Ovary (tissue), 10 donors: Measurements from ENCODE around the gene LILRA1. TPM values are rescaled to one million over a fixed set of nuclear protein-coding genes. Genes with fewer than 3 reads are reported as not detected.
"Not testable (repeated sequence)": the region's sequence is repeated elsewhere in the genome, so short reads cannot be mapped to it uniquely, and the experiment has no call there.

Experiments
- DNase-seq, 5 donors: peaks; one replicate each; pipeline ENCODE4 v3.0.0-alpha.2; 2019 to 2020
- H3K27ac ChIP-seq, 2 donors: fragments of 200-600 bp; one replicate each; pipeline versions ENCODE4 v1.5.1 to v1.8.0; 2019 to 2022
- H3K27me3 ChIP-seq: fragments of 200-600 bp; one replicate; pipeline ENCODE4 v1.8.0; 2022
- H3K36me3 ChIP-seq: fragments of 200-600 bp; sonication (generic); one replicate; pipeline ENCODE4 v1.5.1; 2019
- H3K4me1 ChIP-seq: one replicate; pipeline ENCODE4 v1.8.1; 2013; ENCODE audit warnings: mild to moderate bottlenecking, moderate library complexity; ENCODE audit not compliant: insufficient read depth
- H3K4me3 ChIP-seq: fragments of 200-600 bp; sonication (generic); one replicate; pipeline ENCODE4 v1.5.1; 2017
- H3K9me3 ChIP-seq, 2 donors: fragments of 200-600 bp in 1 of 2; sonication (generic) in 1 of 2; one replicate each; pipeline versions ENCODE4 v1.5.1 to v1.8.1; 2013 to 2019; ENCODE audit warnings: mild to moderate bottlenecking in 1 of 2, moderate library complexity in 1 of 2
- CTCF ChIP-seq, 3 donors: fragments of 450-650 bp in 2 of 3; fragments of 200-600 bp in 1 of 3; IDR thresholded peaks; one replicate each; pipeline versions ENCODE4 v1.5.1 to v1.8.0; 2016 to 2022; ENCODE audit warnings: antibody characterized with exemption in 3 of 3, mild to moderate bottlenecking in 1 of 3
- EP300 ChIP-seq: sonication (generic); formaldehyde crosslinking; IDR thresholded peaks from one replicate; pipeline ENCODE4 v1.6.1; 2017; ENCODE audit warnings: antibody characterized with exemption
- POLR2A ChIP-seq: fragments of 450-650 bp; IDR thresholded peaks from one replicate; pipeline ENCODE4 v1.6.1; 2017; ENCODE audit warnings: antibody characterized with exemption, mild to moderate bottlenecking, moderate library complexity
- WGBS, 3 donors: extraction: QIAGEN DNeasy Blood & Tissue Kit in 1 of 3; methylation state at CpG; one replicate each; pipeline versions ENCODE4 v1.1.5 to v1.1.7; 2013 to 2017; 5-methylcytosine and 5-hydroxymethylcytosine counted together
- intact Hi-C, 4 donors: fragments of 100-400 bp; cut with DNase I; formaldehyde crosslinking; loops; one replicate each; pipeline versions ENCODE4 v1.11.0 to v1.15.1; 2022 to 2023
- long read RNA-seq, 3 donors: library from polyadenylated mRNA in 2 of 3; unstranded in 2 of 3; transcript quantifications; one replicate each; pipeline ENCODE4 v2.0.0 and lab custom pipeline, GENCODE V29; 2021 to 2026
- polyA plus RNA-seq, 2 donors: library from polyadenylated mRNA; stranded (reverse); fragments of 200-250 nt in 1 of 2; fragments of 350-450 nt in 1 of 2; fragmentation: Illumina TruSeq in 1 of 2; extraction: RNeasy Lipid Tissue Mini Kit (QIAGEN cat#74804) in 1 of 2; gene quantifications; one replicate each; pipeline ENCODE4 v1.2.3, GENCODE V29; 2013 to 2014
- total RNA-seq, 7 donors: library from RNA; depleted of rRNA in 2 of 7; stranded (reverse); fragments of >200 nt in 2 of 7; fragmentation: NEBNext Ultra II Directional in 3 of 7; extraction: Animal tissue kit (Norgen Biotek cat#: 25700) in 3 of 7; gene quantifications; one replicate each; pipeline versions ENCODE4 v1.1.0 to v1.2.4, GENCODE V29; 2016 to 2023
- donor health status: DM: no; HTN: no; CAD: no; lungs with moderate emphysema.
- donor health status: DM: no; HTN: no; CAD: no.
- donor health status: Bipolar disorder and iron deficiency.
- donor health status: DM: yes; HTN: yes; CAD: no.
- donor health status: DM: no; HTN: no; CAD: no.
- donor health status: DM: yes; HTN: yes; CAD: no.

The LILRA1 gene
- total RNA-seq: 1 to 10 TPM in 1 of 7 donors, under 1 TPM in 6; 0.23 to 3.1 (median 0.36) TPM
- 1 to 10 TPM in 1 of 2 donors, under 1 TPM in 1; 0.15 to 1.7 TPM for polyA plus RNA-seq
- long read RNA-seq, donor 1, partial matches to known transcripts: 0 of 2 reads
- long read RNA-seq, donor 1, other reads (novel, unspliced or antisense): 2 of 2 reads
- long read RNA-seq, donor 2: 0 reads
- long read RNA-seq, donor 3, partial matches to known transcripts: 2 of 8 reads
- long read RNA-seq, donor 3, other reads (novel, unspliced or antisense): 6 of 8 reads

- H3K36me3 ChIP-seq, DNase-seq, H3K4me3 ChIP-seq, intact Hi-C loops, H3K27ac ChIP-seq, H3K27me3 ChIP-seq, H3K4me1 ChIP-seq, H3K9me3 ChIP-seq: not testable (repeated sequence)
- WGBS, 3 donors: 63 to 69% (median 67%) methylated on average over 6 of the region's 6 CpGs
Measured at GRCh38 chr19:54593445-54593844, at the start of gene LILRA1. LILRA1 (plus strand) TSS chr19:54593632; CDS start chr19:54594245, 613 bp downstream.

- 84 to 89% (median 84%) methylated on average over 15 to 16 of the region's 16 CpGs for WGBS, 3 donors
- intact Hi-C loops: no loop called here
- Histone ChIP-seq H3K36me3 (no peaks in the 10 kb centered on the region), H3K4me3 (no peak overlapping the region), H3K27ac (no peak overlapping the region), H3K9me3 (no peaks in the 10 kb centered on the region), H3K4me1 (no peaks in the 10 kb centered on the region), H3K27me3 (no peaks in the 10 kb centered on the region)
- no peak for TF ChIP-seq POLR2A
- TF ChIP-seq CTCF (IDR thresholded peaks at IDR 0.05): no peak
- no peak for TF ChIP-seq EP300
- no peak for DNase-seq
Measured at GRCh38 chr19:54548806-54549205, 44.6 kb upstream of the LILRA1 start.

- DNase-seq: no peak
- Histone ChIP-seq H3K36me3 (no peaks in the 10 kb centered on the region), H3K9me3 (no peaks in the 10 kb centered on the region), H3K27ac (no peak overlapping the region), H3K27me3 (no peaks in the 10 kb centered on the region), H3K4me1 (no peaks in the 10 kb centered on the region), H3K4me3 (no peak overlapping the region)
- intact Hi-C loops: no loop called here
- WGBS, 3 donors: 74 to 83% (median 80%) methylated on average over 13 to 14 of the region's 14 CpGs
- no peak for TF ChIP-seq POLR2A
- no peak for TF ChIP-seq CTCF (IDR thresholded peaks at IDR 0.05)
- TF ChIP-seq EP300: no peak
Measured at GRCh38 chr19:54549224-54549623, 44.2 kb upstream of the LILRA1 start.

GRCh38 chr19:54551293-54551692, 42.1 kb upstream of the LILRA1 start:
- intact Hi-C loops: no loop called here
- no peak for TF ChIP-seq POLR2A
- TF ChIP-seq CTCF (IDR thresholded peaks at IDR 0.05): no peak
- TF ChIP-seq EP300: no peak
- H3K9me3 ChIP-seq: no peaks in the 10 kb centered on the region
- no peaks in the 10 kb centered on the region for H3K4me1 ChIP-seq
- no peaks in the 10 kb centered on the region for H3K27me3 ChIP-seq
- H3K4me3 ChIP-seq: no peak overlapping the region
- H3K27ac ChIP-seq: no peak overlapping the region
- no peaks in the 10 kb centered on the region for H3K36me3 ChIP-seq
- 75 to 86% (median 80%) methylated on average over 6 of the region's 6 CpGs for WGBS, 3 donors
- DNase-seq: no peak
